ENCODE data around the gene SLC16A5.
"Not testable (repeated sequence)": the region's sequence is repeated elsewhere in the genome, so short reads cannot be mapped to it uniquely, and the experiment has no call there.

SLC16A5 gene

GRCh38 chr17:75118307-75118706, 30.6 kb downstream of the SLC16A5 start:
- TF ChIP-seq POLR2A (IDR thresholded peaks at IDR 0.05; ENCODE audit: low read depth, low read length): no peak
- TF ChIP-seq TAF1 (IDR thresholded peaks at IDR 0.05; ENCODE audit: borderline replicate concordance, low read depth, low read length): no peak
- TF ChIP-seq POLR2AphosphoS5 (IDR thresholded peaks at IDR 0.05; ENCODE audit: low read depth, low read length): no peak
- FAIRE-seq: no peak
- DNase-seq (ENCODE audit: insufficient read length): no peak

- no peak for DNase-seq (ENCODE audit: insufficient read length)
- no peak for FAIRE-seq
Observed at GRCh38 chr17:75124041-75124818, 36.5 kb downstream of the SLC16A5 start.

GRCh38 chr17:75124819-75125162, 37.0 kb downstream of the SLC16A5 start:
- TF ChIP-seq POLR2A (IDR thresholded peaks at IDR 0.05; ENCODE audit: low read depth, low read length): no peak
- TF ChIP-seq POLR2AphosphoS5 (IDR thresholded peaks at IDR 0.05; ENCODE audit: low read depth, low read length): no peak
- no peak for TF ChIP-seq TAF1 (IDR thresholded peaks at IDR 0.05; ENCODE audit: borderline replicate concordance, low read depth, low read length)
- FAIRE-seq (no peak), DNase-seq (ENCODE audit: insufficient read length) (no peak)

More at GRCh38 chr17:75124041-75124818, 36.5 kb downstream of the SLC16A5 start:
- TF ChIP-seq POLR2AphosphoS5 (IDR thresholded peaks at IDR 0.05; ENCODE audit: low read depth, low read length): no peak
- no peak for TF ChIP-seq TAF1 (IDR thresholded peaks at IDR 0.05; ENCODE audit: borderline replicate concordance, low read depth, low read length)
- no peak for TF ChIP-seq POLR2A (IDR thresholded peaks at IDR 0.05; ENCODE audit: low read depth, low read length)

GRCh38 chr17:75125984-75126383, 38.2 kb downstream of the SLC16A5 start:
- DNase-seq (ENCODE audit: insufficient read length) (no peak), FAIRE-seq (no peak)
- TF ChIP-seq TAF1 (IDR thresholded peaks at IDR 0.05; ENCODE audit: borderline replicate concordance, low read depth, low read length): no peak
- TF ChIP-seq POLR2A (IDR thresholded peaks at IDR 0.05; ENCODE audit: low read depth, low read length): no peak
- TF ChIP-seq POLR2AphosphoS5 (IDR thresholded peaks at IDR 0.05; ENCODE audit: low read depth, low read length): 0 out of 2 replicates have a peak, but pooled peaks have one; percentile 38

GRCh38 chr17:75126954-75127353, 39.2 kb downstream of the SLC16A5 start:
- no peak for FAIRE-seq
- no peak for TF ChIP-seq TAF1 (IDR thresholded peaks at IDR 0.05; ENCODE audit: borderline replicate concordance, low read depth, low read length)
- no peak for TF ChIP-seq POLR2AphosphoS5 (IDR thresholded peaks at IDR 0.05; ENCODE audit: low read depth, low read length)
- TF ChIP-seq POLR2A (IDR thresholded peaks at IDR 0.05; ENCODE audit: low read depth, low read length): no peak
- no peak for DNase-seq (ENCODE audit: insufficient read length)

GRCh38 chr17:75127936-75128335, 40.2 kb downstream of the SLC16A5 start:
- DNase-seq (ENCODE audit: insufficient read length); FAIRE-seq: not testable (repeated sequence)

GRCh38 chr17:75128694-75129505, 41.1 kb downstream of the SLC16A5 start:
- TF ChIP-seq POLR2AphosphoS5 (IDR thresholded peaks at IDR 0.05; ENCODE audit: low read depth, low read length) (peak; percentile 77), POLR2A (IDR thresholded peaks at IDR 0.05; ENCODE audit: low read depth, low read length) (peak; percentile 63), TAF1 (IDR thresholded peaks at IDR 0.05; ENCODE audit: borderline replicate concordance, low read depth, low read length) (no peak)
- no peak for FAIRE-seq
- no peak for DNase-seq (ENCODE audit: insufficient read length)

GRCh38 chr17:75129576-75129975, 41.8 kb downstream of the SLC16A5 start:
- no peak for FAIRE-seq
- DNase-seq (ENCODE audit: insufficient read length): no peak
- TF ChIP-seq POLR2AphosphoS5 (IDR thresholded peaks at IDR 0.05; ENCODE audit: low read depth, low read length): no peak
- no peak for TF ChIP-seq POLR2A (IDR thresholded peaks at IDR 0.05; ENCODE audit: low read depth, low read length)
- no peak for TF ChIP-seq TAF1 (IDR thresholded peaks at IDR 0.05; ENCODE audit: borderline replicate concordance, low read depth, low read length)

- DNase-seq (ENCODE audit: insufficient read length) (no peak), FAIRE-seq (no peak)
- TF ChIP-seq POLR2A (IDR thresholded peaks at IDR 0.05; ENCODE audit: low read depth, low read length): no peak
- TF ChIP-seq TAF1 (IDR thresholded peaks at IDR 0.05; ENCODE audit: borderline replicate concordance, low read depth, low read length): no peak
- TF ChIP-seq POLR2AphosphoS5 (IDR thresholded peaks at IDR 0.05; ENCODE audit: low read depth, low read length): 0 out of 2 replicates have a peak, but pooled peaks have one; percentile 5
Observed at GRCh38 chr17:75130059-75130631, 42.4 kb downstream of the SLC16A5 start.

- DNase-seq (ENCODE audit: insufficient read length) (no peak), FAIRE-seq (peak; percentile 9)
- TF ChIP-seq POLR2AphosphoS5 (IDR thresholded peaks at IDR 0.05; ENCODE audit: low read depth, low read length) (0 out of 2 replicates have a peak, but pooled peaks have one; percentile 3), POLR2A (IDR thresholded peaks at IDR 0.05; ENCODE audit: low read depth, low read length) (no peak)
Observed at GRCh38 chr17:75130632-75131277, 43.0 kb downstream of the SLC16A5 start.

- TF ChIP-seq TAF1 (IDR thresholded peaks at IDR 0.05; ENCODE audit: borderline replicate concordance, low read depth, low read length) (peak; percentile 58; the same call in 1 of the 2 replicates), POLR2A (IDR thresholded peaks at IDR 0.05; ENCODE audit: low read depth, low read length) (peak; percentile 94), POLR2AphosphoS5 (IDR thresholded peaks at IDR 0.05; ENCODE audit: low read depth, low read length) (peak; percentile 85)
- DNase-seq (ENCODE audit: insufficient read length): peak; percentile 96
- FAIRE-seq: peak; percentile 93
Observed at GRCh38 chr17:75131278-75132017, 43.7 kb downstream of the SLC16A5 start, which contains the start of gene NT5C. Gene NT5C (minus strand): TSS chr17:75131742. CDS start chr17:75131707, 35 bp downstream.

GRCh38 chr17:75132018-75133000, 44.6 kb downstream of the SLC16A5 start:
- not testable (repeated sequence) for FAIRE-seq; DNase-seq (ENCODE audit: insufficient read length)

Measured in GM12892 (cell line).